Liver (tissue), 9 donors: Measurements from ENCODE around the gene BRD2. TPM values are rescaled to one million over a fixed set of nuclear protein-coding genes. Genes with fewer than 3 reads are reported as not detected.

Experiments
- DNase-seq: peaks from one replicate; pipeline ENCODE4 v3.0.0-alpha.2; 2017; ENCODE audit warnings: low spot score
- H3K27ac ChIP-seq, 2 donors: one replicate each; pipeline ENCODE4 v1.7.0; 2013; ENCODE audit warnings: inconsistent platforms in 2 of 2, low read length in 2 of 2, control low read depth in 1 of 2, low read depth in 1 of 2, mild to moderate bottlenecking in 1 of 2
- H3K27me3 ChIP-seq, 4 donors: one replicate each; pipeline versions ENCODE4 v1.6.1 to v1.7.0; 2013; ENCODE audit warnings: low read length in 3 of 4, inconsistent platforms in 1 of 4, mild to moderate bottlenecking in 1 of 4, moderate library complexity in 1 of 4; ENCODE audit not compliant: control insufficient read depth in 4 of 4, insufficient read depth in 4 of 4
- H3K36me3 ChIP-seq, 4 donors: one replicate each; pipeline versions ENCODE4 v1.6.1 to v1.7.0; 2013; ENCODE audit warnings: low read length in 3 of 4, mild to moderate bottlenecking in 3 of 4, low read depth in 1 of 4, moderate library complexity in 1 of 4; ENCODE audit not compliant: control insufficient read depth in 4 of 4, insufficient read depth in 3 of 4
- H3K4me1 ChIP-seq, 4 donors: one replicate each; pipeline versions ENCODE4 v1.6.1 to v1.7.0; 2013; ENCODE audit warnings: low read length in 3 of 4, mild to moderate bottlenecking in 3 of 4, moderate library complexity in 1 of 4; ENCODE audit not compliant: control insufficient read depth in 4 of 4, insufficient read depth in 4 of 4
- H3K4me3 ChIP-seq, 3 donors: one replicate each; pipeline versions ENCODE4 v1.6.1 to v1.7.0; 2013; ENCODE audit warnings: low read length in 3 of 3, control low read depth in 1 of 3, low read depth in 1 of 3, mild to moderate bottlenecking in 1 of 3
- H3K9ac ChIP-seq, 2 donors: one replicate each; pipeline ENCODE4 v1.7.0; 2013; ENCODE audit warnings: low read length in 2 of 2, mild to moderate bottlenecking in 2 of 2, moderate library complexity in 2 of 2, control low read depth in 1 of 2, low read depth in 1 of 2
- H3K9me3 ChIP-seq, 4 donors: one replicate each; pipeline versions ENCODE4 v1.6.1 to v1.7.0; 2013; ENCODE audit warnings: low read length in 3 of 4; ENCODE audit not compliant: control insufficient read depth in 4 of 4
- ATF3 ChIP-seq: IDR thresholded peaks from 2 replicates; pipeline ENCODE4 v1.6.1; 2016; ENCODE audit warnings: antibody characterized with exemption
- EGR1 ChIP-seq, 2 donors: IDR thresholded peaks; 2 replicates each; pipeline ENCODE4 v1.6.1; 2016 to 2018; ENCODE audit warnings: antibody characterized with exemption in 2 of 2, low read depth in 2 of 2
- FOXA1 ChIP-seq: IDR thresholded peaks from 2 replicates; pipeline ENCODE4 v1.6.1; 2016; ENCODE audit warnings: antibody characterized with exemption
- FOXA2 ChIP-seq: IDR thresholded peaks from 2 replicates; pipeline ENCODE4 v1.6.1; 2016; ENCODE audit warnings: antibody characterized with exemption
- GABPA ChIP-seq, 2 donors: IDR thresholded peaks in 1 of 2; conservative IDR thresholded peaks in 1 of 2; 2 replicates each; pipeline ENCODE4 v1.6.1; 2016; ENCODE audit warnings: antibody characterized with exemption in 2 of 2, mild to moderate bottlenecking in 1 of 2, moderate library complexity in 1 of 2
- HNF4A ChIP-seq, 2 donors: conservative IDR thresholded peaks; 2 replicates each; pipeline ENCODE4 v1.6.1; 2016; ENCODE audit warnings: antibody characterized with exemption in 2 of 2, mild to moderate bottlenecking in 2 of 2
- HNF4G ChIP-seq: IDR thresholded peaks from 2 replicates; pipeline ENCODE4 v1.6.1; 2016; ENCODE audit warnings: antibody characterized with exemption
- JUND ChIP-seq, 2 donors: IDR thresholded peaks; 2 replicates each; pipeline ENCODE4 v1.6.1; 2016; ENCODE audit warnings: antibody characterized with exemption in 2 of 2
- MAX ChIP-seq: IDR thresholded peaks from 2 replicates; pipeline ENCODE4 v1.6.1; 2016; ENCODE audit warnings: antibody characterized with exemption
- NR2F2 ChIP-seq: IDR thresholded peaks from 2 replicates; pipeline ENCODE4 v1.6.1; 2016; ENCODE audit warnings: antibody characterized with exemption
- RAD21 ChIP-seq, 2 donors: IDR thresholded peaks; 2 replicates each; pipeline ENCODE4 v1.6.1; 2016; ENCODE audit warnings: antibody characterized with exemption in 2 of 2, mild to moderate bottlenecking in 2 of 2
- REST ChIP-seq: IDR thresholded peaks from 2 replicates; pipeline ENCODE4 v1.6.1; 2016; ENCODE audit warnings: antibody characterized with exemption, mild to moderate bottlenecking
- RXRA ChIP-seq, 2 donors: IDR thresholded peaks; 2 replicates each; pipeline ENCODE4 v1.6.1; 2017 to 2018; ENCODE audit warnings: antibody characterized with exemption in 2 of 2, mild to moderate bottlenecking in 1 of 2
- SP1 ChIP-seq: IDR thresholded peaks from 2 replicates; pipeline ENCODE4 v1.6.1; 2018; ENCODE audit warnings: antibody characterized with exemption, mild to moderate bottlenecking
- TAF1 ChIP-seq: conservative IDR thresholded peaks from 2 replicates; pipeline ENCODE4 v1.6.1; 2016; ENCODE audit warnings: antibody characterized with exemption, mild to moderate bottlenecking
- YY1 ChIP-seq: IDR thresholded peaks from 2 replicates; pipeline ENCODE4 v1.6.1; 2016; ENCODE audit warnings: antibody characterized with exemption, mild to moderate bottlenecking
- ZBTB33 ChIP-seq: IDR thresholded peaks from 2 replicates; pipeline ENCODE4 v1.6.1; 2016; ENCODE audit warnings: antibody characterized with exemption
- WGBS: extraction: QIAGEN DNeasy Blood & Tissue Kit; methylation state at CpG from one replicate; pipeline ENCODE4 v1.1.7; 2013; 5-methylcytosine and 5-hydroxymethylcytosine counted together
- polyA plus RNA-seq, 2 donors: library from polyadenylated mRNA; stranded (reverse) in 1 of 2; unstranded in 1 of 2; fragments of 200-250 nt in 1 of 2; fragments of >200 nt in 1 of 2; fragmentation: Nextera tagmentation in 1 of 2; extraction: Ambion mirVana in 1 of 2; gene quantifications; one replicate each; pipeline versions ENCODE4 v1.2.1 to v1.2.3, GENCODE V29; 2013 to 2015
- total RNA-seq, 2 donors: library from RNA; depleted of rRNA; stranded (reverse); fragments of >200 nt; gene quantifications; one replicate each; pipeline ENCODE4 v1.2.3, GENCODE V29; 2014
- TF ChIP-seq, protein P1 (sequence below): fragments of 150-350 bp; IDR thresholded peaks from 2 replicates; pipeline ENCODE4 v1.5.1; 2017; ENCODE audit warnings: improper control_type of control experiment, low read depth, low read length; ENCODE audit not compliant: missing input control
- donor health status: healthy.
- donor health status: healthy.
- donor health status: healthy.
- donor health status: healthy.
- donor health status: healthy.

Gene BRD2
- total and polyA plus RNA-seq, 4 donors: 29.8 to 100 (median 50.2) TPM

- TF ChIP-seq REST (peak; percentile 42), EGR1 (IDR thresholded peaks at IDR 0.05; ENCODE audit: low read depth in 2 of 2) (peak in 1 of 2 donors; percentile 28), FOXA1 (no peak), NR2F2 (peak; percentile 71), YY1 (peak; percentile 36), ATF3 (no peak), HNF4G (no peak), RAD21 (IDR thresholded peaks at IDR 0.05) (peak; percentile 78 to 83), JUND (IDR thresholded peaks at IDR 0.05) (peak in 1 of 2 donors; percentile 12), SP1 (peak; percentile 74), HNF4A (conservative IDR thresholded peaks at IDR 0.05) (peak in 1 of 2 donors; percentile 28)
Observed at GRCh38 chr6:32952817-32953739, 15.3 kb upstream of the BRD2 start, which contains the start of gene HLA-DMA (continued).

- WGBS: 76% methylated on average over 4 of the region's 4 CpGs
- no peak for DNase-seq
Observed at GRCh38 chr6:32953775-32954174, 14.6 kb upstream of the BRD2 start.

More at GRCh38 chr6:32953775-32954174, 14.6 kb upstream of the BRD2 start:
- H3K27ac ChIP-seq: no peak overlapping the region
- TF ChIP-seq HNF4G (no peak), NR2F2 (no peak), ATF3 (no peak), GABPA (IDR thresholded peaks at IDR 0.05 in 1 of 2, conservative IDR thresholded peaks at IDR 0.05 in 1 of 2) (no peak), ZBTB33 (no peak), RXRA (IDR thresholded peaks at IDR 0.05) (no peak), MAX (no peak), YY1 (no peak), TAF1 (no peak), SP1 (no peak), RAD21 (IDR thresholded peaks at IDR 0.05) (no peak), JUND (IDR thresholded peaks at IDR 0.05) (no peak), FOXA1 (no peak), REST (no peak), HNF4A (conservative IDR thresholded peaks at IDR 0.05) (no peak), EGR1 (IDR thresholded peaks at IDR 0.05; ENCODE audit: low read depth in 2 of 2) (no peak), FOXA2 (no peak)
- TF ChIP-seq, protein P1, sequence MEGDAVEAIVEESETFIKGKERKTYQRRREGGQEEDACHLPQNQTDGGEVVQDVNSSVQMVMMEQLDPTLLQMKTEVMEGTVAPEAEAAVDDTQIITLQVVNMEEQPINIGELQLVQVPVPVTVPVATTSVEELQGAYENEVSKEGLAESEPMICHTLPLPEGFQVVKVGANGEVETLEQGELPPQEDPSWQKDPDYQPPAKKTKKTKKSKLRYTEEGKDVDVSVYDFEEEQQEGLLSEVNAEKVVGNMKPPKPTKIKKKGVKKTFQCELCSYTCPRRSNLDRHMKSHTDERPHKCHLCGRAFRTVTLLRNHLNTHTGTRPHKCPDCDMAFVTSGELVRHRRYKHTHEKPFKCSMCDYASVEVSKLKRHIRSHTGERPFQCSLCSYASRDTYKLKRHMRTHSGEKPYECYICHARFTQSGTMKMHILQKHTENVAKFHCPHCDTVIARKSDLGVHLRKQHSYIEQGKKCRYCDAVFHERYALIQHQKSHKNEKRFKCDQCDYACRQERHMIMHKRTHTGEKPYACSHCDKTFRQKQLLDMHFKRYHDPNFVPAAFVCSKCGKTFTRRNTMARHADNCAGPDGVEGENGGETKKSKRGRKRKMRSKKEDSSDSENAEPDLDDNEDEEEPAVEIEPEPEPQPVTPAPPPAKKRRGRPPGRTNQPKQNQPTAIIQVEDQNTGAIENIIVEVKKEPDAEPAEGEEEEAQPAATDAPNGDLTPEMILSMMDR: no peak
- no peak overlapping the region for H3K9ac ChIP-seq
- peaks cover 0 to 4% (median 1%) of the 10 kb centered on the region in 4 donors for H3K4me1 ChIP-seq
- H3K9me3 ChIP-seq: no peaks in the 10 kb centered on the region
- H3K27me3 ChIP-seq: no peaks in the 10 kb centered on the region
- no peak overlapping the region for H3K4me3 ChIP-seq
- no peaks in the 10 kb centered on the region for H3K36me3 ChIP-seq
